Osteocyte (in vitro differentiated cells): ENCODE data around the gene YOD1. TPM values are rescaled to one million over a fixed set of nuclear protein-coding genes. Genes with fewer than 3 reads are reported as not detected.

Experiments used
- DNase-seq: peaks from one replicate; pipeline ENCODE4 v3.0.0; 2021; ENCODE audit warnings: mixed read lengths; ENCODE audit not compliant: unreplicated experiment; ENCODE audit errors: extremely low spot score
- H3K27ac Mint-ChIP-seq: one replicate; pipeline ENCODE4 v1.8.0; 2021; ENCODE audit warnings: mild to moderate bottlenecking, mixed read lengths; ENCODE audit not compliant: unreplicated experiment
- H3K27me3 Mint-ChIP-seq: one replicate; pipeline ENCODE4 v1.8.0; 2021; ENCODE audit warnings: mixed read lengths; ENCODE audit not compliant: unreplicated experiment
- H3K36me3 Mint-ChIP-seq: one replicate; pipeline ENCODE4 v1.8.0; 2021; ENCODE audit warnings: mixed read lengths; ENCODE audit not compliant: unreplicated experiment
- H3K4me1 Mint-ChIP-seq: one replicate; pipeline ENCODE4 v1.8.0; 2021; ENCODE audit warnings: mixed read lengths; ENCODE audit not compliant: unreplicated experiment
- H3K4me3 Mint-ChIP-seq: one replicate; pipeline ENCODE4 v1.8.0; 2021; ENCODE audit warnings: mild to moderate bottlenecking, moderate library complexity, mixed read lengths; ENCODE audit not compliant: unreplicated experiment
- H3K9me3 Mint-ChIP-seq: one replicate; pipeline ENCODE4 v1.8.0; 2021; ENCODE audit warnings: mixed read lengths; ENCODE audit not compliant: unreplicated experiment
- CTCF ChIP-seq: fragments of 200-600 bp; sonication (generic); IDR thresholded peaks from 2 replicates; pipeline ENCODE4 v1.5.0; 2021; ENCODE audit warnings: antibody characterized with exemption, mild to moderate bottlenecking, moderate library complexity
- long read RNA-seq: library from polyadenylated mRNA; unstranded; transcript quantifications from one replicate; pipeline ENCODE4 v2.0.0, GENCODE V29; 2021
- total RNA-seq: library from RNA; stranded (reverse); gene quantifications from 2 replicates; pipeline ENCODE4 v1.2.1, GENCODE V29; 2021

YOD1 gene
- total RNA-seq, result 4.6 and 4.8 TPM in 2 replicates
- long read RNA-seq, full-length matches to known transcripts, result 3 of 6 reads
- long read RNA-seq, partial matches to known transcripts, result 0 of 6 reads
- long read RNA-seq, other reads (novel, unspliced or antisense), result 3 of 6 reads

- peaks cover 18% of the 10 kb centered on the region for H3K36me3 Mint-ChIP-seq
- H3K4me1 Mint-ChIP-seq, result peaks cover 49% of the 10 kb centered on the region
- peak within 1 kb of the TSS; percentile 95 for H3K27ac Mint-ChIP-seq
- no peaks in the 10 kb centered on the region for H3K9me3 Mint-ChIP-seq
- no peak for TF ChIP-seq CTCF
- DNase-seq, result no peak
- H3K27me3 Mint-ChIP-seq, result no peaks in the 10 kb centered on the region
- H3K4me3 Mint-ChIP-seq, result peak within 1 kb of the TSS; percentile 98
Measured at GRCh38 chr1:207051191-207051943, at the start of gene YOD1. Gene YOD1, minus strand, starts transcription at chr1:207051208. Its CDS starts 178 bp downstream, at chr1:207051030.

GRCh38 chr1:207097871-207098324 is 46.9 kb upstream of the YOD1 start:
- DNase-seq, result no peak
- Mint-ChIP-seq H3K27ac (no peak overlapping the region), H3K36me3 (no peaks in the 10 kb centered on the region), H3K4me1 (no peaks in the 10 kb centered on the region), H3K27me3 (peaks cover 17% of the 10 kb centered on the region), H3K4me3 (no peak overlapping the region), H3K9me3 (no peaks in the 10 kb centered on the region)
- no peak for TF ChIP-seq CTCF

GRCh38 chr1:207093944-207094343 is 42.9 kb upstream of the YOD1 start:
- no peak for TF ChIP-seq CTCF
- Mint-ChIP-seq H3K36me3 (no peaks in the 10 kb centered on the region), H3K9me3 (no peaks in the 10 kb centered on the region), H3K4me3 (no peak overlapping the region), H3K27ac (no peak overlapping the region), H3K27me3 (peaks cover 16% of the 10 kb centered on the region), H3K4me1 (no peaks in the 10 kb centered on the region)
- no peak for DNase-seq

GRCh38 chr1:207091200-207091908 is 40.3 kb upstream of the YOD1 start:
- no peaks in the 10 kb centered on the region for H3K4me1 Mint-ChIP-seq

More at GRCh38 chr1:207091200-207091908, 40.3 kb upstream of the YOD1 start:
- H3K36me3 Mint-ChIP-seq, result no peaks in the 10 kb centered on the region
- no peak for DNase-seq
- no peak for TF ChIP-seq CTCF
- H3K9me3 Mint-ChIP-seq, result no peaks in the 10 kb centered on the region
- H3K27me3 Mint-ChIP-seq, result peaks cover 24% of the 10 kb centered on the region
- no peak overlapping the region for H3K27ac Mint-ChIP-seq
- no peak overlapping the region for H3K4me3 Mint-ChIP-seq
